Right lobe of liver (tissue), 6 donors: Measurements from ENCODE around the gene STRBP. TPM values are rescaled to one million over a fixed set of nuclear protein-coding genes. Genes with fewer than 3 reads are reported as not detected.

Source experiments
- ATAC-seq, 4 donors: fragments of 200-7000 bp; cut with Tn5 transposase; one replicate each; pipeline ENCODE4 v1.9.1; 2020; ENCODE audit warnings: mild to moderate bottlenecking in 4 of 4, moderate library complexity in 4 of 4
- DNase-seq, 3 donors: peaks; one replicate each; pipeline ENCODE4 v3.0.0-alpha.2; 2020
- H3K27ac ChIP-seq, 3 donors: fragments of 200-600 bp; one replicate each; pipeline ENCODE4 v1.8.0; 2022
- H3K27me3 ChIP-seq, 2 donors: fragments of 200-600 bp; one replicate each; pipeline ENCODE4 v1.8.0; 2022
- H3K36me3 ChIP-seq, 4 donors: fragments of 200-600 bp; sonication (generic) in 1 of 4; one replicate each; pipeline versions ENCODE4 v1.5.1 to v1.8.0; 2017 to 2022; ENCODE audit warnings: control low read depth in 1 of 4
- H3K4me1 ChIP-seq, 4 donors: fragments of 200-600 bp; sonication (generic) in 1 of 4; one replicate each; pipeline versions ENCODE4 v1.5.1 to v1.8.0; 2017 to 2022; ENCODE audit warnings: control low read depth in 1 of 4
- H3K4me3 ChIP-seq, 3 donors: fragments of 200-600 bp; one replicate each; pipeline ENCODE4 v1.8.0; 2022
- H3K9me3 ChIP-seq, 4 donors: fragments of 200-600 bp; sonication (generic) in 1 of 4; one replicate each; pipeline versions ENCODE4 v1.5.1 to v1.8.0; 2017 to 2022; ENCODE audit warnings: control low read depth in 1 of 4
- POLR2A ChIP-seq: fragments of 450-650 bp; IDR thresholded peaks from one replicate; pipeline ENCODE4 v1.6.1; 2017; ENCODE audit warnings: antibody characterized with exemption, mild to moderate bottlenecking
- WGBS: methylation state at CpG from one replicate; pipeline ENCODE4 v1.1.6; 2018; ENCODE audit warnings: low coverage, low lambda C conversion rate; ENCODE audit not compliant: insufficient coverage; ENCODE audit errors: missing lambda C conversion rate; 5-methylcytosine and 5-hydroxymethylcytosine counted together
- intact Hi-C, 2 donors: fragments of 100-400 bp; cut with DNase I; formaldehyde crosslinking; loops; one replicate each; pipeline versions ENCODE4 v1.11.2 to v1.14.1; 2022
- total RNA-seq, 6 experiments: library from RNA; depleted of rRNA in 2 of 6; stranded (reverse); fragments of >200 nt in 2 of 6; fragmentation: NEBNext Ultra II Directional in 3 of 6; extraction: Animal tissue kit (Norgen Biotek cat#: 25700) in 3 of 6; gene quantifications; one replicate each; pipeline versions ENCODE4 v1.1.0 to v1.2.4, GENCODE V29; 2016 to 2023
- TF ChIP-seq, protein P1 (sequence below), 4 donors: fragments of 200-600 bp in 3 of 4; fragments of 450-650 bp in 1 of 4; IDR thresholded peaks; one replicate each; pipeline versions ENCODE4 v1.5.1 to v1.8.0; 2016 to 2022; ENCODE audit warnings: antibody characterized with exemption in 4 of 4, mild to moderate bottlenecking in 2 of 4
- donor health status: DM: no; HTN: yes; CAD: no.
- donor health status: DM: no; HTN: no; CAD: no.
- donor health status: DM: no; HTN: no; CAD: no.
- donor health status: DM: no; HTN: yes; CAD: no.
- donor health status: DM: no; HTN: yes; CAD: no.

The STRBP gene
- total RNA-seq, 6 experiments from 2014 or later, result 5.3 to 10.2 (median 8.3) TPM

GRCh38 chr9:123115146-123115913 lies 153.1 kb downstream of the STRBP start:
- no peak overlapping the region for H3K27ac ChIP-seq
- H3K36me3 ChIP-seq, result no peaks in the 10 kb centered on the region
- no peaks in the 10 kb centered on the region for H3K27me3 ChIP-seq
- 77% methylated on average over 10 of the region's 16 CpGs for WGBS
- no peaks in the 10 kb centered on the region for H3K9me3 ChIP-seq
- no peak for ATAC-seq
- intact Hi-C loops, result no loop called here
- no peak for DNase-seq
- no peaks in the 10 kb centered on the region for H3K4me1 ChIP-seq
- TF ChIP-seq, protein P1, sequence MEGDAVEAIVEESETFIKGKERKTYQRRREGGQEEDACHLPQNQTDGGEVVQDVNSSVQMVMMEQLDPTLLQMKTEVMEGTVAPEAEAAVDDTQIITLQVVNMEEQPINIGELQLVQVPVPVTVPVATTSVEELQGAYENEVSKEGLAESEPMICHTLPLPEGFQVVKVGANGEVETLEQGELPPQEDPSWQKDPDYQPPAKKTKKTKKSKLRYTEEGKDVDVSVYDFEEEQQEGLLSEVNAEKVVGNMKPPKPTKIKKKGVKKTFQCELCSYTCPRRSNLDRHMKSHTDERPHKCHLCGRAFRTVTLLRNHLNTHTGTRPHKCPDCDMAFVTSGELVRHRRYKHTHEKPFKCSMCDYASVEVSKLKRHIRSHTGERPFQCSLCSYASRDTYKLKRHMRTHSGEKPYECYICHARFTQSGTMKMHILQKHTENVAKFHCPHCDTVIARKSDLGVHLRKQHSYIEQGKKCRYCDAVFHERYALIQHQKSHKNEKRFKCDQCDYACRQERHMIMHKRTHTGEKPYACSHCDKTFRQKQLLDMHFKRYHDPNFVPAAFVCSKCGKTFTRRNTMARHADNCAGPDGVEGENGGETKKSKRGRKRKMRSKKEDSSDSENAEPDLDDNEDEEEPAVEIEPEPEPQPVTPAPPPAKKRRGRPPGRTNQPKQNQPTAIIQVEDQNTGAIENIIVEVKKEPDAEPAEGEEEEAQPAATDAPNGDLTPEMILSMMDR (IDR thresholded peaks at IDR 0.05), result no peak
- TF ChIP-seq POLR2A, result no peak
- H3K4me3 ChIP-seq, result no peak overlapping the region

DNA sequence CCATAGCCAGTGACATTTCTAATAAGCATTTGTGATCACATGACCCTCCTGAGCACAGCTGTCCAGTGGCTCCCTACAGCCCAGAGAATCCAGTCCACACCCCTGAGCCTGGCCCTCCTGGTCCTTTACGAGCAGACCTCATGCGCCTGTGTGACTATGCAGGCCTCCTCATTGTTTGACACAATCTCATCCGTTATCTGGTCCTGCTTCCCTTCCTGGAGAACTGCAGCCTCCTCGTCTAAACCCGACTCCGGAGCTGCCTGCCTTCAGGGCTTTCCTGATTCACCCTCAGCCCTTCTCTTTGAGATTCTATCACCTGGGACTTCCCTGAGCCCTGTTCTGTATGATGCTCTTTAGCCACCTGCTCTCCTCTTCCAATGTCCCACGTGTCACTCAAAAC lies 155.2 kb downstream of the STRBP start:
- Histone ChIP-seq H3K36me3 (peaks cover 0 to 3% (median 0%) of the 10 kb centered on the region in 4 donors), H3K4me3 (no peak overlapping the region), H3K27ac (no peak overlapping the region), H3K9me3 (no peaks in the 10 kb centered on the region), H3K27me3 (no peaks in the 10 kb centered on the region), H3K4me1 (peaks cover 0 to 12% (median 5%) of the 10 kb centered on the region in 4 donors)
- WGBS, result 86% methylated on average over 7 of the region's 7 CpGs
- DNase-seq (no peak), ATAC-seq (no peak)
- no peak for TF ChIP-seq POLR2A
- TF ChIP-seq, protein P1 (IDR thresholded peaks at IDR 0.05), result no peak
- intact Hi-C loops, result no loop called here

DNA sequence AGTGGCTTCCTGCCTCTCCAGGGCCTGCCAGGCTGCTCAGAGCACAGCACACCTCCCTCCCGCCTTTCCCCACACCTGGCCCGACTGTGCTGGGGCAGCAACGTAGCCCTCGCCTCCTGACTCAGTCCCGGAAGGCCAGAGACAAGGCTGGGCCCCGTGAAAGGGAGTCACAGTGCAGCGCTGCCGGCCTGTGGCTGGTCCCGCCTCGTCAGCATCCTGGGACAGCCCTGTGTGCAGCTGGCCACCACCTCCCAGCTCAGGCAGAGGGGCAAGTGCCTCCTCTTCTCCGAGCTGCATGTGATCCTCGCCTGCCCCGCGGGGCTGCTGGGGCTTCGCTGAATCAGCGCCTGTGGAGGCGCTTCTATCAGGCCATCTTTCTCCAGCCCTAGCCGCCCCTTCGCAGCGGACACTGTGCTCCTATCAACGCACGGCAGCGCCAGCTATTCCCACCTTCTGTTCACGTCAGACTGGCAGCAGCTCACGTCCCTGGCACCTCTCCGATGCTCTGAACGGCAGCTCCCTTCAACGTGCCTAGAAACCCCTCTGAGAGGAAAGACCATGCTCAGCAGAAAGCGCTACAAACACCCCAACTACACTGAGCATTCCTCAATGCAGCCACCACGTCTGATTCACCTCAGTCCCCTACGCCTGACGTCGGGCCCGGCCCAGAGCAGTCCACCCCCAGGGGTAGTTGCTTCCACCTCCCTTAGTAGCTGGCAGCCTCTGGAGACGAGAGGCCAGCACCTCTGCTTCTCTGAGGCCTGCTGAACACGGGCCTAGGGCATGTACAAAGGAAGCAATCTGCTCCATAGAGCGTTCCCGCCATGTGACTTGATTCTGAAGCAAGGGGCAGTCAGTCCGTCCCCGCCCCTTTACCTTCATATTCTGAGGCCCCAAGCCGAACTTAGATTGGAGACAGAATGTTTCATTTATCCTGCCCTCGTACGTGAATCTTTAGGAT lies 156.1 kb downstream of the STRBP start:
- Histone ChIP-seq H3K4me1 (peaks cover 0 to 12% (median 5%) of the 10 kb centered on the region in 4 donors), H3K36me3 (peaks cover 0 to 5% (median 0%) of the 10 kb centered on the region in 4 donors), H3K9me3 (no peaks in the 10 kb centered on the region), H3K27me3 (no peaks in the 10 kb centered on the region), H3K4me3 (no peak overlapping the region), H3K27ac (no peak overlapping the region)
- peak in 1 of 4 donors; percentile 4 for ATAC-seq
- no peak for TF ChIP-seq POLR2A
- TF ChIP-seq, protein P1 (IDR thresholded peaks at IDR 0.05), result no peak
- intact Hi-C loops, result no loop called here
- DNase-seq, result no peak
- 81% methylated on average over 6 of the region's 43 CpGs for WGBS

GRCh38 chr9:123111427-123112014 lies 156.9 kb downstream of the STRBP start:
- intact Hi-C loops, result no loop called here
- peaks cover 0 to 5% (median 0%) of the 10 kb centered on the region in 4 donors for H3K36me3 ChIP-seq
- no peak for TF ChIP-seq POLR2A
- TF ChIP-seq, protein P1 (IDR thresholded peaks at IDR 0.05), result no peak
- H3K9me3 ChIP-seq, result no peaks in the 10 kb centered on the region
- peaks cover 0 to 12% (median 5%) of the 10 kb centered on the region in 4 donors for H3K4me1 ChIP-seq
- no peak for DNase-seq
- no peak overlapping the region for H3K27ac ChIP-seq
- ATAC-seq, result no peak
- no peaks in the 10 kb centered on the region for H3K27me3 ChIP-seq
- no peak overlapping the region for H3K4me3 ChIP-seq
- WGBS, result 60% methylated on average over 5 of the region's 8 CpGs
